Smooth muscle cell (in vitro differentiated cells): ENCODE results near the gene CXXC4. TPM values are rescaled to one million over a fixed set of nuclear protein-coding genes. Genes with fewer than 3 reads are reported as not detected.

Experiments used
- DNase-seq: peaks from one replicate; lab custom pipeline; 2025; ENCODE audit not compliant: unreplicated experiment; lab: John Stamatoyannopoulos, UW
- H2AFZ ChIP-seq: fragments of 200-600 bp; sonication (generic); 2 replicates; pipeline ENCODE4 v1.6.0; 2016; ENCODE audit warnings: antibody characterized with exemption, low read depth, mild to moderate bottlenecking
- H3F3A ChIP-seq: fragments of 200-600 bp; sonication (generic); 2 replicates; pipeline ENCODE4 v1.6.0; 2017; ENCODE audit warnings: antibody characterized with exemption, low read depth
- H3K27ac ChIP-seq: fragments of 200-600 bp; sonication (generic); 2 replicates; pipeline ENCODE4 v1.5.1; 2016; ENCODE audit warnings: low read depth, mild to moderate bottlenecking
- H3K27me3 ChIP-seq: fragments of 200-600 bp; sonication (generic); 2 replicates; pipeline ENCODE4 v1.6.1; 2016; ENCODE audit warnings: low read depth, mild to moderate bottlenecking
- H3K36me3 ChIP-seq: fragments of 200-600 bp; sonication (generic); 2 replicates; pipeline ENCODE4 v1.5.1; 2016; ENCODE audit warnings: low read depth
- H3K4me1 ChIP-seq: fragments of 200-600 bp; sonication (generic); 2 replicates; pipeline ENCODE4 v1.5.1; 2016; ENCODE audit warnings: low read depth
- H3K4me2 ChIP-seq: fragments of 200-600 bp; sonication (generic); 2 replicates; pipeline ENCODE4 v1.6.0; 2016; ENCODE audit warnings: mild to moderate bottlenecking
- H3K4me3 ChIP-seq: fragments of 200-600 bp; sonication (generic); 2 replicates; pipeline ENCODE4 v1.5.1; 2016; ENCODE audit warnings: mild to moderate bottlenecking
- H3K79me2 ChIP-seq: fragments of 200-600 bp; sonication (generic); 2 replicates; pipeline ENCODE4 v1.6.0; 2016; ENCODE audit warnings: low read depth, mild to moderate bottlenecking
- H3K9ac ChIP-seq: fragments of 200-600 bp; sonication (generic); 2 replicates; pipeline ENCODE4 v1.6.0; 2016; ENCODE audit warnings: low read depth
- H3K9me3 ChIP-seq: fragments of 200-600 bp; sonication (generic); replicated peaks from 2 replicates; pipeline ENCODE4 v1.5.1; 2016; ENCODE audit warnings: low read depth
- H4K20me1 ChIP-seq: fragments of 200-600 bp; sonication (generic); 2 replicates; pipeline ENCODE4 v1.6.0; 2016; ENCODE audit warnings: low read depth
- CTCF ChIP-seq: fragments of 200-600 bp; sonication (generic); IDR thresholded peaks from 2 replicates; pipeline ENCODE4 v1.5.1; 2017; ENCODE audit warnings: borderline replicate concordance, mild to moderate bottlenecking, antibody characterized with exemption; ENCODE audit not compliant: insufficient read depth, poor library complexity, severe bottlenecking
- WGBS: methylation state at CpG from one replicate; pipeline ENCODE4 v1.1.7; 2016; ENCODE audit warnings: low lambda C conversion rate; 5-methylcytosine and 5-hydroxymethylcytosine counted together
- polyA plus RNA-seq: library from polyadenylated mRNA; unstranded; fragments of >200 nt; fragmentation: Nextera tagmentation; extraction: Ambion mirVana; gene quantifications from 2 replicates; pipeline ENCODE4 v1.2.1, GENCODE V29; 2016
- total RNA-seq: library from RNA; depleted of rRNA; stranded (reverse); fragments of >200 nt; gene quantifications from 2 replicates; pipeline ENCODE4 v1.2.3, GENCODE V29; 2014

Gene CXXC4
- total RNA-seq (0.18 and 0.72 TPM in 2 replicates), polyA plus RNA-seq (0.08 and 0.64 TPM in 2 replicates)

DNA sequence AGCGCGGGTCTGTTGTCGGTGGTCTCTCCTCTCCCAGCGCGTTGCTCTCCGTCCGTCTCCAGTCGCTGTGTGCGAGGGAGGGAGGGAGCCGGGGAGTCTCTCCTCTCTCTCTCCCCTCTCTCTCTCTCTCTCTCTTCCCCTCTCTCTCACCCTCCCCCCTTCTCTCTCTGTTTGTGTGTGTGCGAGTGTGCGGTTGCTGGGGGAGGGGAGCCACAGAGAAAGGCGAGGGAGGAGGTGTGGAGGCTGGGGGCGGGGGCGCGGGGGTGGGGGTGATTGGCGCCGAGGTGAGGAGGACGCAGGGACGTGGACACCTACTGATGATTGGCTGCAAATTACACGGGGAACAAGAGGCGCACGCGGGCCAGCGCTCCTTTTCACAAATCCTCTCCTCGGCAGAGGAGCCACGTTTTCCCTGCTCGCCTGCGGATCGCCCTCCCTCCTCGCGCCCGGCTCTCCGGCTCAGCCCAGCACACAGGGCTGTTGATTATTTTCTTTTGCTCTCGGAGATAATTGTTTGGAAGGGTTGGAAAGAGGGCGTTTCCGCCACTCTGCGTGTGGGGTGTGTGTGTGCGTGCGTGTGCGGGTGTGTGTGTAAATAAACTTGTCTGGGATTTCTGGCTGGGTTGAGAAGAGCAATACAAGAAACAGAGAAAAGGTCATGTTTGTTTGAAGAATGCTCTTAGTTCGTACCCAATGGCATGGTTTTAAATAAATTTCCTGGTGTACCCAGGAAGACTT is at the start of gene CXXC4:
TSS of gene CXXC4 (minus strand) at position 73 of the 738 bp plus-strand sequence. CDS start 3,092 bp downstream, outside the sequence.
- peak within 1 kb of the TSS; percentile 90 for H3K4me2 ChIP-seq
- H3K4me3 ChIP-seq: peak within 1 kb of the TSS; percentile 69
- peaks cover 27% of the 10 kb centered on the region for H3K4me1 ChIP-seq
- TF ChIP-seq CTCF: no peak
- H3K9ac ChIP-seq: peak within 1 kb of the TSS; percentile 59
- peak; percentile 36 for DNase-seq
- peak within 1 kb of the TSS; percentile 93 for H2AFZ ChIP-seq
- no peak within 1 kb of the TSS for H3K27ac ChIP-seq
- no peaks in the 10 kb centered on the region for H3K36me3 ChIP-seq
- H3F3A ChIP-seq: peaks cover 24% of the 10 kb centered on the region
- peaks cover 7% of the 10 kb centered on the region for H3K27me3 ChIP-seq
- H3K9me3 ChIP-seq: no peaks in the 10 kb centered on the region
- H3K79me2 ChIP-seq: no peaks in the 10 kb centered on the region
- H4K20me1 ChIP-seq: no peaks in the 10 kb centered on the region
- under 1% methylated on average over 36 of the region's 42 CpGs for WGBS

GRCh38 chr4:104533156-104533555 is 38.5 kb upstream of the CXXC4 start:
- H2AFZ ChIP-seq: no peak overlapping the region
- 92% methylated on average over 1 of the region's 1 CpG for WGBS
- no peak for TF ChIP-seq CTCF
- H3K4me1 ChIP-seq: no peaks in the 10 kb centered on the region
- H3F3A ChIP-seq: no peaks in the 10 kb centered on the region
- H4K20me1 ChIP-seq: no peaks in the 10 kb centered on the region
- no peak for DNase-seq
- no peak overlapping the region for H3K4me2 ChIP-seq
- H3K27ac ChIP-seq: no peak overlapping the region
- no peak overlapping the region for H3K9ac ChIP-seq
- no peak overlapping the region for H3K4me3 ChIP-seq
- H3K27me3 ChIP-seq: no peaks in the 10 kb centered on the region
- no peaks in the 10 kb centered on the region for H3K36me3 ChIP-seq
- H3K9me3 ChIP-seq: no peaks in the 10 kb centered on the region
- H3K79me2 ChIP-seq: no peaks in the 10 kb centered on the region

DNA sequence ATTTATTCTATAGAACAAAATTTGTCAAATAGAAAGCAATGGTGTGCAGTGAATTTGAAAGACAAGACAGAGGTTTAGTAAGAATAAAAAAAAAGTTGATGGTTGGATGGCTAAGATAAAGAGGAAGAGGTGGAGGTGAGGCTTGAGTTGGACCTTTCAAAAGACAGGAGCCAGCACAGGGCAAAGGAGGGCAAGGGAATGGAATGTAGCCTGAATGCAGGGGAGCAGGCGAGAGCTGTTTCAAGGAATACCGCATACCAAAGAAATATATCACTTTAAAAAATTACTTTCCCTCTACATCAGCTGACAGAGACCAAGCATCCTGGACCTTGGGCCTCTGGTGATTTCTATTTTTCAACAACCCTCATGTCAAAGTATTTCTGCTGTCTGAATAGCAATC is 38.0 kb upstream of the CXXC4 start:
- Histone ChIP-seq H3K27me3 (no peaks in the 10 kb centered on the region), H3F3A (no peaks in the 10 kb centered on the region), H3K4me2 (no peak overlapping the region), H3K36me3 (no peaks in the 10 kb centered on the region), H3K79me2 (no peaks in the 10 kb centered on the region), H4K20me1 (no peaks in the 10 kb centered on the region), H3K9me3 (no peaks in the 10 kb centered on the region), H3K4me1 (no peaks in the 10 kb centered on the region), H3K9ac (no peak overlapping the region), H3K4me3 (no peak overlapping the region), H3K27ac (no peak overlapping the region), H2AFZ (no peak overlapping the region)
- DNase-seq: no peak
- no peak for TF ChIP-seq CTCF
- 69% methylated on average over 2 of the region's 2 CpGs for WGBS

- Histone ChIP-seq H3K4me1 (no peaks in the 10 kb centered on the region), H2AFZ (no peak overlapping the region), H3K27me3 (no peaks in the 10 kb centered on the region), H4K20me1 (no peaks in the 10 kb centered on the region), H3K9me3 (no peaks in the 10 kb centered on the region), H3K36me3 (no peaks in the 10 kb centered on the region), H3K9ac (no peak overlapping the region), H3K4me3 (no peak overlapping the region), H3F3A (no peaks in the 10 kb centered on the region), H3K79me2 (no peaks in the 10 kb centered on the region), H3K4me2 (no peak overlapping the region), H3K27ac (no peak overlapping the region)
- no peak for TF ChIP-seq CTCF
- WGBS: 38% methylated on average over 1 of the region's 1 CpG
- DNase-seq: no peak
Measured at GRCh38 chr4:104531390-104531789, 36.7 kb upstream of the CXXC4 start.
